ENCODE data around the gene PHC3.
A peak's percentile ranks its signal among the peaks of the same experiment; 100 is the strongest.

GRCh38 chr3:170180908-170181885, at the start of gene PHC3:
- TF ChIP-seq CTCF (IDR thresholded peaks at IDR 0.05) (peak in 4 of 6 experiments; percentile 10 to 46 (median 34)), POLR2A (IDR thresholded peaks at IDR 0.05) (peak; percentile 15 to 89 (median 81)), POLR2AphosphoS5 (IDR thresholded peaks at IDR 0.05) (peak; percentile 91)
